Stomach (tissue), 4 donors: Measurements from ENCODE around the gene FBXW8.

ENCODE experiments used
- POLR2A ChIP-seq, 4 donors: fragments of 450-650 bp; IDR thresholded peaks; one replicate each; pipeline ENCODE4 v1.6.1; 2016; ENCODE audit warnings: antibody characterized with exemption in 4 of 4, control low read depth in 2 of 4, mild to moderate bottlenecking in 1 of 4, moderate library complexity in 1 of 4
- POLR2AphosphoS5 ChIP-seq, 3 donors: sonication (generic); formaldehyde crosslinking; IDR thresholded peaks; one replicate each; pipeline ENCODE4 v1.6.1; 2016; ENCODE audit warnings: antibody characterized with exemption in 3 of 3
- TF ChIP-seq, protein P1 (sequence below), 7 experiments: fragments of 450-650 bp in 4 of 7; fragments of 200-600 bp in 3 of 7; sonication (generic) in 3 of 7; IDR thresholded peaks; one replicate each; pipeline ENCODE4 v1.5.1; 2016 to 2019; ENCODE audit warnings: antibody characterized with exemption in 7 of 7, control low read depth in 2 of 7, mild to moderate bottlenecking in 1 of 7

DNA sequence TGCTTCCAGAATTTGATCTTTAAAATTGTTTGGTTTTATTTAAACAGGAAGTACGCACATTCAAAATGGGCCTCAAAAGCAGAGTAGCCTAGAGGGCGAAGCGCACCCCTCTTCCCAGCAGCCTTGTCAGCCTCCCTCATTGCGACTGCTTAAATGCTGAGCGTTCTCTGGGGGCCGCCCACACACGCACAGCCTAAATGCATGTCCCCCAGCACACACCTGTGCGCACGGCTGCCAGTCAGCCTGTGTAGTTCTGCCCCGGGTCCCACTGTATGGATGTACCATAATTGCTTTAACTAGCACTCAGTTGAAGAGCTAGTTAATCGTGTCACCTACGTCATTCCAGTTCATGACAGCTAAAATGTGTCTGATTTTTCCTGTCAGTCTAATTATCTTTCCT is 109.1 kb downstream of the FBXW8 start:
- TF ChIP-seq, protein P1, sequence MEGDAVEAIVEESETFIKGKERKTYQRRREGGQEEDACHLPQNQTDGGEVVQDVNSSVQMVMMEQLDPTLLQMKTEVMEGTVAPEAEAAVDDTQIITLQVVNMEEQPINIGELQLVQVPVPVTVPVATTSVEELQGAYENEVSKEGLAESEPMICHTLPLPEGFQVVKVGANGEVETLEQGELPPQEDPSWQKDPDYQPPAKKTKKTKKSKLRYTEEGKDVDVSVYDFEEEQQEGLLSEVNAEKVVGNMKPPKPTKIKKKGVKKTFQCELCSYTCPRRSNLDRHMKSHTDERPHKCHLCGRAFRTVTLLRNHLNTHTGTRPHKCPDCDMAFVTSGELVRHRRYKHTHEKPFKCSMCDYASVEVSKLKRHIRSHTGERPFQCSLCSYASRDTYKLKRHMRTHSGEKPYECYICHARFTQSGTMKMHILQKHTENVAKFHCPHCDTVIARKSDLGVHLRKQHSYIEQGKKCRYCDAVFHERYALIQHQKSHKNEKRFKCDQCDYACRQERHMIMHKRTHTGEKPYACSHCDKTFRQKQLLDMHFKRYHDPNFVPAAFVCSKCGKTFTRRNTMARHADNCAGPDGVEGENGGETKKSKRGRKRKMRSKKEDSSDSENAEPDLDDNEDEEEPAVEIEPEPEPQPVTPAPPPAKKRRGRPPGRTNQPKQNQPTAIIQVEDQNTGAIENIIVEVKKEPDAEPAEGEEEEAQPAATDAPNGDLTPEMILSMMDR (IDR thresholded peaks at IDR 0.05), result no peak
- TF ChIP-seq POLR2A (IDR thresholded peaks at IDR 0.05) (no peak), POLR2AphosphoS5 (IDR thresholded peaks at IDR 0.05) (no peak)
